K562 (cell line): Measurements from ENCODE around the gene TSPAN15. TPM values are rescaled to one million over a fixed set of nuclear protein-coding genes. Genes with fewer than 3 reads are reported as not detected.

Experiments
- BRF1 ChIP-seq: IDR thresholded peaks from 3 replicates; pipeline ENCODE4 v1.6.1; 2011; ENCODE audit warnings: borderline replicate concordance, mild to moderate bottlenecking; ENCODE audit not compliant: insufficient read length; ENCODE audit errors: extremely low read depth
- CHD2 ChIP-seq: IDR thresholded peaks from 2 replicates; pipeline ENCODE4 v1.6.1; 2011; ENCODE audit warnings: low read depth, low read length
- DACH1 ChIP-seq: fragments of 450-650 bp; IDR thresholded peaks from 2 replicates; pipeline ENCODE4 v1.6.1; 2018; ENCODE audit not compliant: partially characterized antibody
- ELK1 ChIP-seq: sonication (generic); formaldehyde crosslinking; IDR thresholded peaks from 2 replicates; pipeline ENCODE4 v1.8.1; 2022; ENCODE audit warnings: missing genetic modification reagents
- ERF ChIP-seq: fragments of 450-650 bp; formaldehyde crosslinking; IDR thresholded peaks from 2 replicates; pipeline ENCODE4 v1.4.0; 2020; ENCODE audit warnings: mild to moderate bottlenecking, mixed read lengths
- FUS ChIP-seq: fragments of 200-400 bp; formaldehyde crosslinking; optimal IDR thresholded peaks from 2 replicates; pipeline ENCODE3; 2017; ENCODE audit warnings: low read depth, low read length
- HDAC3 ChIP-seq: fragments of 450-650 bp; IDR thresholded peaks from 2 replicates; pipeline ENCODE4 v1.6.1; 2018; ENCODE audit warnings: borderline replicate concordance, mild to moderate bottlenecking, moderate library complexity; ENCODE audit not compliant: partially characterized antibody
- HNRNPLL ChIP-seq: fragments of 200-400 bp; formaldehyde crosslinking; IDR thresholded peaks from 2 replicates; pipeline ENCODE4 v1.6.1; 2017; ENCODE audit warnings: low read length, low read depth, mild to moderate bottlenecking; ENCODE audit not compliant: poor library complexity, severe bottlenecking
- NR1H2 ChIP-seq: sonication (generic); formaldehyde crosslinking; IDR thresholded peaks from 2 replicates; pipeline ENCODE4 v1.4.0; 2020; ENCODE audit warnings: mild to moderate bottlenecking, missing genetic modification reagents
- PCBP1 ChIP-seq: fragments of 200-400 bp; formaldehyde crosslinking; IDR thresholded peaks from 2 replicates; pipeline ENCODE4 v1.6.1; 2018; ENCODE audit warnings: mild to moderate bottlenecking, low read depth, low read length; ENCODE audit not compliant: poor library complexity, severe bottlenecking
- POLR2G ChIP-seq: fragments of 200-400 bp; formaldehyde crosslinking; IDR thresholded peaks from 2 replicates; pipeline ENCODE4 v1.6.1; 2017; ENCODE audit warnings: low read depth, mild to moderate bottlenecking, antibody characterized with exemption, low read length, moderate library complexity
- RAD21 ChIP-seq, 2 experiments: fragments of 250-450 bp in 1 of 2; fragments of 450-650 bp in 1 of 2; sonication (Bioruptor Pico) in 1 of 2; formaldehyde crosslinking in 1 of 2; IDR thresholded peaks in 1 of 2; conservative IDR thresholded peaks in 1 of 2; 2 replicates each; pipeline versions ENCODE4 v1.4.0 to v1.8.0; 2020 to 2022; ENCODE audit warnings: mild to moderate bottlenecking in 2 of 2, moderate library complexity in 1 of 2
- RUNX1 ChIP-seq: sonication (generic); IDR thresholded peaks from 2 replicates; pipeline ENCODE4 v1.6.1; 2016; ENCODE audit warnings: antibody characterized with exemption, low read depth
- SLC30A9 ChIP-seq: fragments of 250-450 bp; sonication (Bioruptor Pico); IDR thresholded peaks from 2 replicates; pipeline ENCODE4 v1.8.0; 2022; ENCODE audit warnings: mild to moderate bottlenecking, moderate library complexity
- TEAD1 ChIP-seq, 2 experiments: fragments of 450-650 bp in 1 of 2; sonication (generic) in 1 of 2; formaldehyde crosslinking; IDR thresholded peaks; 2 replicates each; pipeline versions ENCODE4 v1.4.0 to v1.8.0; 2020 to 2022; ENCODE audit warnings: mild to moderate bottlenecking in 2 of 2, missing genetic modification reagents in 1 of 2
- USF1 ChIP-seq: sonication (generic); formaldehyde crosslinking; IDR thresholded peaks from 2 replicates; pipeline ENCODE4 v1.9.0; 2022; ENCODE audit warnings: mild to moderate bottlenecking, missing genetic modification reagents
- ZNF134 ChIP-seq: fragments of 250-450 bp; sonication (Bioruptor Pico); conservative IDR thresholded peaks from 2 replicates; pipeline ENCODE4 v1.4.0; 2020
- ZNF143 ChIP-seq: sonication (generic); formaldehyde crosslinking; IDR thresholded peaks from 2 replicates; pipeline ENCODE4 v1.9.0; 2022; ENCODE audit warnings: mild to moderate bottlenecking, missing genetic modification reagents
- ZNF347 ChIP-seq: fragments of 450-650 bp; formaldehyde crosslinking; IDR thresholded peaks from 2 replicates; pipeline ENCODE4 v1.4.0; 2020; ENCODE audit warnings: low read depth, mild to moderate bottlenecking, moderate library complexity
- ZNF75A ChIP-seq: fragments of 450-650 bp; formaldehyde crosslinking; IDR thresholded peaks from 2 replicates; pipeline ENCODE4 v1.4.0; 2020; ENCODE audit warnings: mild to moderate bottlenecking
- ZNF766 ChIP-seq: fragments of 200-800 bp; sonication (Bioruptor generic); conservative IDR thresholded peaks from 2 replicates; pipeline ENCODE4 v1.6.1; 2016; ENCODE audit warnings: missing genetic modification characterization, missing compliant biosample characterization
- ZNF79 ChIP-seq: fragments of 250-450 bp; sonication (Bioruptor Pico); IDR thresholded peaks from 2 replicates; pipeline ENCODE4 v1.4.0; 2020; ENCODE audit warnings: low read depth, mild to moderate bottlenecking, moderate library complexity
- polyA plus RNA-seq, 8 experiments: library from polyadenylated mRNA; depleted of rRNA in 4 of 8; stranded (reverse) in 5 of 8; unstranded in 3 of 8; fragments of >200 nt; fragmentation: Nextera tagmentation in 2 of 8; fragmentation: Illumina TruSeq in 1 of 8; extraction: Ambion mirVana in 2 of 8; extraction: Trizol in 1 of 8; gene quantifications; 2 replicates each; pipeline versions ENCODE4 v1.2.1 to v1.2.3, GENCODE V29; 2011 to 2014; ENCODE audit warnings: inconsistent platforms in 1 of 8, missing spikeins in 1 of 8
- total RNA-seq, 7 experiments: library from RNA; depleted of rRNA in 6 of 7; stranded (reverse); fragments of >200 nt in 6 of 7; fragmentation: Illumina TruSeq in 2 of 7; extraction: Trizol in 2 of 7; gene quantifications; 2 replicates each; pipeline versions ENCODE4 v1.2.1 to v1.2.3, GENCODE V29; 2011 to 2021; ENCODE audit warnings: low replicate concordance in 1 of 7
- TF ChIP-seq, protein P1 (sequence below): sonication (generic); formaldehyde crosslinking; IDR thresholded peaks from 2 replicates; pipeline ENCODE4 v1.8.1; 2023; ENCODE audit warnings: mild to moderate bottlenecking, missing genetic modification reagents
- TF ChIP-seq, protein P2 (sequence below): sonication (generic); formaldehyde crosslinking; IDR thresholded peaks from 2 replicates; pipeline ENCODE4 v1.8.0; 2022; ENCODE audit warnings: mild to moderate bottlenecking, missing genetic modification reagents
- TF ChIP-seq, protein P3 (sequence below): fragments of 250-450 bp; sonication (Bioruptor Pico); IDR thresholded peaks from 2 replicates; pipeline ENCODE4 v1.9.0; 2021; ENCODE audit warnings: mild to moderate bottlenecking

TSPAN15 gene
- total and polyA plus RNA-seq, 9 of the 15 experiments (the other 6 are each of a cell fraction or from before 2014, with no cell fraction given) = 0.33 to 1.0 (median 0.45) TPM; not detected in 2

DNA sequence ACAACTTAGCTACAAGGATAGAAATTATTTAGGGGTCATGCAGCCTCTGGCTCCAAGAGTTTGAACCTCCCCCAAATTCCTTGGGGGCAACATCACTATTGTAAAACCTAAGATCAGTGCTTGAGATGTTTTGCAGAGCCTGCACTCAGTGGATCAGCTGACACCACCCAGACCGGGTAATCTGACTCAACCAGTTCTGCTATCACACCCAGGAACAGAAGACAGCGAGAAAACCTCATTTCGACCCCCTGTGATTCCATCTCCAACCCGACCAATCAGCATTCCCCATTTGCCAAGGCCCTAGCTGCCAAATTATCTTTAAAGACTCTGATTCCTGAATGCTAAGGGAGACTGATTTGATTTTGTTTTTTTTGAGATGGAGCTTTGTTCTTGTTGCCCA lies 39.8 kb upstream of the TSPAN15 start (continued):
- TF ChIP-seq TEAD1 (CRISPR knock-in tag; IDR thresholded peaks at IDR 0.05) (peak in 1 of 2 experiments; percentile 68; a peak in 1 of 4 replicates), RAD21 (CRISPR knock-in tag; conservative IDR thresholded peaks at IDR 0.05 in 1 of 2, IDR thresholded peaks at IDR 0.05 in 1 of 2) (no peak), ZNF75A (no peak), ZNF143 (CRISPR knock-in tag) (no peak), ZNF79 (no peak), FUS (no peak), HDAC3 (no peak), ELK1 (no peak), RUNX1 (no peak), USF1 (CRISPR knock-in tag) (peak; percentile 43; the same call in 1 of the 2 replicates), DACH1 (peak; percentile 51), HNRNPLL (no peak), ZNF134 (CRISPR knock-in tag) (no peak), ZNF347 (CRISPR knock-in tag) (no peak), BRF1 (no peak), ZNF766 (CRISPR knock-in tag) (no peak), NR1H2 (CRISPR knock-in tag) (no peak), CHD2 (no peak), PCBP1 (no peak), POLR2G (no peak), ERF (CRISPR knock-in tag) (0 out of 2 replicates have a peak, but pooled peaks have one; percentile 50), SLC30A9 (CRISPR knock-in tag) (no peak)
- TF ChIP-seq, protein P1, sequence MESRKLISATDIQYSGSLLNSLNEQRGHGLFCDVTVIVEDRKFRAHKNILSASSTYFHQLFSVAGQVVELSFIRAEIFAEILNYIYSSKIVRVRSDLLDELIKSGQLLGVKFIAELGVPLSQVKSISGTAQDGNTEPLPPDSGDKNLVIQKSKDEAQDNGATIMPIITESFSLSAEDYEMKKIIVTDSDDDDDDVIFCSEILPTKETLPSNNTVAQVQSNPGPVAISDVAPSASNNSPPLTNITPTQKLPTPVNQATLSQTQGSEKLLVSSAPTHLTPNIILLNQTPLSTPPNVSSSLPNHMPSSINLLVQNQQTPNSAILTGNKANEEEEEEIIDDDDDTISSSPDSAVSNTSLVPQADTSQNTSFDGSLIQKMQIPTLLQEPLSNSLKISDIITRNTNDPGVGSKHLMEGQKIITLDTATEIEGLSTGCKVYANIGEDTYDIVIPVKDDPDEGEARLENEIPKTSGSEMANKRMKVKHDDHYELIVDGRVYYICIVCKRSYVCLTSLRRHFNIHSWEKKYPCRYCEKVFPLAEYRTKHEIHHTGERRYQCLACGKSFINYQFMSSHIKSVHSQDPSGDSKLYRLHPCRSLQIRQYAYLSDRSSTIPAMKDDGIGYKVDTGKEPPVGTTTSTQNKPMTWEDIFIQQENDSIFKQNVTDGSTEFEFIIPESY = no peak
- TF ChIP-seq, protein P2, sequence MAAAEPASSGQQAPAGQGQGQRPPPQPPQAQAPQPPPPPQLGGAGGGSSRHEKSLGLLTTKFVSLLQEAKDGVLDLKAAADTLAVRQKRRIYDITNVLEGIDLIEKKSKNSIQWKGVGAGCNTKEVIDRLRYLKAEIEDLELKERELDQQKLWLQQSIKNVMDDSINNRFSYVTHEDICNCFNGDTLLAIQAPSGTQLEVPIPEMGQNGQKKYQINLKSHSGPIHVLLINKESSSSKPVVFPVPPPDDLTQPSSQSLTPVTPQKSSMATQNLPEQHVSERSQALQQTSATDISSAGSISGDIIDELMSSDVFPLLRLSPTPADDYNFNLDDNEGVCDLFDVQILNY = no peak
- TF ChIP-seq, protein P3, sequence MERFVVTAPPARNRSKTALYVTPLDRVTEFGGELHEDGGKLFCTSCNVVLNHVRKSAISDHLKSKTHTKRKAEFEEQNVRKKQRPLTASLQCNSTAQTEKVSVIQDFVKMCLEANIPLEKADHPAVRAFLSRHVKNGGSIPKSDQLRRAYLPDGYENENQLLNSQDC = no peak
